ENCODE data around the gene AR. TPM values are rescaled to one million over a fixed set of nuclear protein-coding genes. Genes with fewer than 3 reads are reported as not detected.

AR gene
- total RNA-seq, 4 donors from 2014 or later: 6.4 to 13.0 (median 10.2) TPM

- Histone ChIP-seq H3K4me1 (no peaks in the 10 kb centered on the region), H3K27ac (no peak overlapping the region), H3K36me3 (no peaks in the 10 kb centered on the region), H3K27me3 (no peaks in the 10 kb centered on the region), H3K9me3 (no peaks in the 10 kb centered on the region), H3K4me3 (no peak overlapping the region)
- no peak for TF ChIP-seq EP300 (IDR thresholded peaks at IDR 0.05)
- TF ChIP-seq, protein P1, sequence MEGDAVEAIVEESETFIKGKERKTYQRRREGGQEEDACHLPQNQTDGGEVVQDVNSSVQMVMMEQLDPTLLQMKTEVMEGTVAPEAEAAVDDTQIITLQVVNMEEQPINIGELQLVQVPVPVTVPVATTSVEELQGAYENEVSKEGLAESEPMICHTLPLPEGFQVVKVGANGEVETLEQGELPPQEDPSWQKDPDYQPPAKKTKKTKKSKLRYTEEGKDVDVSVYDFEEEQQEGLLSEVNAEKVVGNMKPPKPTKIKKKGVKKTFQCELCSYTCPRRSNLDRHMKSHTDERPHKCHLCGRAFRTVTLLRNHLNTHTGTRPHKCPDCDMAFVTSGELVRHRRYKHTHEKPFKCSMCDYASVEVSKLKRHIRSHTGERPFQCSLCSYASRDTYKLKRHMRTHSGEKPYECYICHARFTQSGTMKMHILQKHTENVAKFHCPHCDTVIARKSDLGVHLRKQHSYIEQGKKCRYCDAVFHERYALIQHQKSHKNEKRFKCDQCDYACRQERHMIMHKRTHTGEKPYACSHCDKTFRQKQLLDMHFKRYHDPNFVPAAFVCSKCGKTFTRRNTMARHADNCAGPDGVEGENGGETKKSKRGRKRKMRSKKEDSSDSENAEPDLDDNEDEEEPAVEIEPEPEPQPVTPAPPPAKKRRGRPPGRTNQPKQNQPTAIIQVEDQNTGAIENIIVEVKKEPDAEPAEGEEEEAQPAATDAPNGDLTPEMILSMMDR (IDR thresholded peaks at IDR 0.05): no peak
- TF ChIP-seq POLR2AphosphoS5 (IDR thresholded peaks at IDR 0.05): no peak
- TF ChIP-seq POLR2A (IDR thresholded peaks at IDR 0.05): no peak
- no peak for DNase-seq (ENCODE audit: low spot score in 2 of 2)
Measured at GRCh38 chrX:67692246-67692645, 148.4 kb downstream of the AR start.

DNA sequence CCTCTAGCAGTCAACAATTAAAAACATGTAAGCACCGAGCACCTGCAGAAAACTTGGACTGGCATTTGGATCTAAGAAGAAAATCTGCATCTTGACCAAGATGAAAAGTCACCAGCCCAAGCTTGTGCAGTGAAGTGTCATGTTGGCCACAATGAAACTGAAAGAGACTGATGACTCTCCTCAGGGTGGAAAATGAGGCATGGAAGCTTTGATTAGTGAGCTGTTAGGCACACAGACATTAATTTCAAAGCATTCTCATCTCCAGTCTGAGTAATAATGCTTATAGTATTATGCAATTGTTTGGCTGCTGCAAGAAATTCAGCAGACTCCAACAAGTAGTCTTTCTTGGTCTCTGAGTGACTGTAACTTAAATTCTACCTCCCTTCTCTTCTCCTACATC lies 150.1 kb downstream of the AR start:
- H3K27me3 ChIP-seq: no peaks in the 10 kb centered on the region
- 67% methylated on average over 1 of the region's 1 CpG for WGBS

GRCh38 chrX:67697452-67697851 lies 153.6 kb downstream of the AR start:
- Histone ChIP-seq H3K27me3 (no peaks in the 10 kb centered on the region), H3K36me3 (no peaks in the 10 kb centered on the region), H3K4me3 (no peak overlapping the region), H3K4me1 (no peaks in the 10 kb centered on the region), H3K9me3 (no peaks in the 10 kb centered on the region), H3K27ac (no peak overlapping the region)
- no peak for DNase-seq (ENCODE audit: low spot score in 2 of 2)
- TF ChIP-seq POLR2AphosphoS5 (IDR thresholded peaks at IDR 0.05): no peak
- TF ChIP-seq EP300 (IDR thresholded peaks at IDR 0.05): no peak
- no peak for TF ChIP-seq POLR2A (IDR thresholded peaks at IDR 0.05)
- TF ChIP-seq, protein P1 (IDR thresholded peaks at IDR 0.05): no peak

More for the DNA sequence above, 150.1 kb downstream of the AR start:
- Histone ChIP-seq H3K27ac (no peak overlapping the region), H3K9me3 (no peaks in the 10 kb centered on the region), H3K4me3 (no peak overlapping the region), H3K36me3 (no peaks in the 10 kb centered on the region), H3K4me1 (no peaks in the 10 kb centered on the region)
- TF ChIP-seq EP300 (IDR thresholded peaks at IDR 0.05) (no peak), POLR2A (IDR thresholded peaks at IDR 0.05) (no peak)
- TF ChIP-seq, protein P1 (IDR thresholded peaks at IDR 0.05): no peak
- no peak for DNase-seq (ENCODE audit: low spot score in 2 of 2)

DNA sequence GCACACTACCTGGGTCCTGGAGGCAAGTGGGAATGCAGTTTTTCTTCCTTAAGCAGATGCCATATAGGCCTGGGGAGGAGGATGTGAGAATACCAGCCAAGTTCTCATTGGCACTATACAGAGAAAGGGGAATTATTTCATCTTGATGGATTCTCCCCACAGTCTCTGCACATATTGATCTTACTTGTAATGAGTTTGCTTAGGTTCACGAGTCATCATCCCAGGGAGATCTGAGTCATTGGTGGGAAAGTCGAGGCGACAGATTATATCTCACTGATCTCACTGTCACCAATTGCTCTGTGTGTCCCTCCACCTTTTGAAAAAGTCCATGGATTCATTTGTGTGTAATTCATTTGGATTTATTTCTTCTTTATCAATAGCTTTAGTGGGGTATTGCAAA lies 156.8 kb downstream of the AR start:
- Histone ChIP-seq H3K27ac (no peak overlapping the region), H3K4me3 (no peak overlapping the region), H3K9me3 (no peaks in the 10 kb centered on the region), H3K36me3 (no peaks in the 10 kb centered on the region), H3K4me1 (no peaks in the 10 kb centered on the region), H3K27me3 (no peaks in the 10 kb centered on the region)
- WGBS: 76% methylated on average over 3 of the region's 3 CpGs
- DNase-seq (ENCODE audit: low spot score in 2 of 2): no peak
- TF ChIP-seq EP300 (IDR thresholded peaks at IDR 0.05) (no peak), POLR2AphosphoS5 (IDR thresholded peaks at IDR 0.05) (no peak), POLR2A (IDR thresholded peaks at IDR 0.05) (no peak)
- TF ChIP-seq, protein P1 (IDR thresholded peaks at IDR 0.05): no peak

DNA sequence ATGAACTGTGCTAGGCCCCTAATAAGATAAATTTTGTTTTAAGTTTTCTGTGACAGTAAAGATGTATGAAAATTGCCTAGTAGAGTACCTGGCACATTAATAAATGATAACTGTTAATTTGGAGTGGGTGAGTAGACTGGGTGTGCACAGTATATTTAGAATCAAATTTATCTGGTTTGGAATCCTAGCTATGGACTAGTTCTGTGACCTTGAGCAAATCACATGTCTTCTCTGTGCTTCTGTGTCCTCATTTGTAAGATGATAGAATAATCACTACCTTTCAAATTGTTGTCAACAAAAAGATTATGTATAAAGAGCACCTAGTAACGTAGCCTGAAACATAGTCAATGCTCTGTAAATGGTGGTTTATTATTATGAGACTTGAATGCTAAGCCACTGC lies 170.2 kb downstream of the AR start:
- TF ChIP-seq POLR2AphosphoS5 (IDR thresholded peaks at IDR 0.05) (no peak), EP300 (IDR thresholded peaks at IDR 0.05) (no peak)
- Histone ChIP-seq H3K4me1 (no peaks in the 10 kb centered on the region), H3K36me3 (no peaks in the 10 kb centered on the region), H3K27ac (no peak overlapping the region), H3K27me3 (no peaks in the 10 kb centered on the region), H3K9me3 (no peaks in the 10 kb centered on the region), H3K4me3 (no peak overlapping the region)
- DNase-seq (ENCODE audit: low spot score in 2 of 2): no peak
- 62% methylated on average over 1 of the region's 1 CpG for WGBS

- H3K36me3 ChIP-seq: no peaks in the 10 kb centered on the region
- no peaks in the 10 kb centered on the region for H3K4me1 ChIP-seq
- TF ChIP-seq POLR2A (IDR thresholded peaks at IDR 0.05) (no peak), POLR2AphosphoS5 (IDR thresholded peaks at IDR 0.05) (no peak), EP300 (IDR thresholded peaks at IDR 0.05) (no peak)
- TF ChIP-seq, protein P1 (IDR thresholded peaks at IDR 0.05): no peak
- H3K9me3 ChIP-seq: no peaks in the 10 kb centered on the region
- WGBS: 84% methylated on average over 4 of the region's 4 CpGs
- no peak overlapping the region for H3K27ac ChIP-seq
- no peak overlapping the region for H3K4me3 ChIP-seq
- no peak for DNase-seq (ENCODE audit: low spot score in 2 of 2)
- no peaks in the 10 kb centered on the region for H3K27me3 ChIP-seq
Measured at GRCh38 chrX:67717571-67717970, 173.8 kb downstream of the AR start.

All from suprapubic skin (tissue), 4 donors.